HuH-7.5 (cell line): ENCODE data around the gene AKT1.
"Not testable (repeated sequence)": the region's sequence is repeated elsewhere in the genome, so short reads cannot be mapped to it uniquely, and the experiment has no call there.

Experiments used
- DNase-seq: peaks from one replicate; pipeline ENCODE4 v3.0.0; 2011; ENCODE audit warnings: low spot score

AKT1 gene

DNA sequence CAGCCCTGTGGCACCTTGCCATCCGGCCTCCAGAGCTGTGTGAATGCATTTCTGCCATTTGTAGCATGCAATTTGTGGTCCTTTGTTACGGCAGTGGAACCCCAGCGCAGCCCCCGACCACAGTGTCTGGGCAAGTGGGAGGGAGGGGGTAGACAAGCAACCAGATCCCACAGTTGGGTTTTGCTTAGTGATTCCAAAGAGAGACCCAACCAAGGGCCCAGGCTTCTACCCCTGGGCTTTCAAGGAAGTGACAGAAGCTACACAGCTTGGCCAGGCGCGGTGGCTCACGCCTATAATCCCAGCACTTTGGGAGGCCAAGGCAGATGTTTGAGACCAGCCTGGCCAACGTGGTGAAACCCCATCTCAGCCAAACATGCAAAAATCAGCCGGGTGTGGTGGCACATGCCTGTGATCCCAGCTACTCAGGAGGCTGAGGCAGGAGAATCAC, 23.2 kb upstream of the AKT1 start:
- DNase-seq = no peak

- no peak for DNase-seq
Observed at GRCh38 chr14:104817930-104818713, 22.6 kb upstream of the AKT1 start.

DNA sequence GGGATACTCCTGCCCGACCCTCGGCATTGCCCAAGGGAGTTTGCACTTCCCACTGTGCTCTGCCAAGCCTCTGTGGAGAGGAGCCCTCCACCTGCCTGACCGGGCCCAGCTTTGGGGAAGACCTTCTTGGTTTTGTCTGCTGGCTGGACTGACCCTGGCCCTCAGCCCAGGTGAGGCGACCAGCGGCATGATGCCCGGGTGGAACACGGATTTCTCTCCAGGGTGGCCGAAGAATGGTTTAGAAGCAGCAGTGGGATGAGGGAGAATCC, 21.0 kb upstream of the AKT1 start:
- no peak for DNase-seq

- not testable (repeated sequence) for DNase-seq
Observed at GRCh38 chr14:104814701-104815100, 19.2 kb upstream of the AKT1 start.

GRCh38 chr14:104813286-104813685, 17.7 kb upstream of the AKT1 start:
- DNase-seq = no peak

DNA sequence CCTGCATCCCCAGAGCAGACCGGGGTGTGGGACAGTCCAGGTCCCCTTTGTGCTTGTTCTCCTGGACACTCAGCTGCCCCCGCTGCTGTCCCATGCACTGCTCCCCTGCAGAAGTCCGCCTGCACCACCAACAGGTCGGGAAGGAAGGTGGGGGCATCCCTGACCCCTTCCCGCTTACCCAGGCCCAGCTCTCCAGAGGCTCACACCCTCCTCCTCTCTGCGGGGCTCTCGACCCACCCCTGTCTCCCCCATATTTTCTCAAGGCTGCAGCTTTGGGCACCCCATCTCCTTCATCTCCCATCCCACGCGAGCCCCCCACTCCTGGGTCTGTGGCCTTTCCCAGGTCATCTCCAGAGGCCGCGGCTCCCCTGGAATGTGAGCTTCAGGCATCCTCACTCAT, 14.8 kb upstream of the AKT1 start:
- no peak for DNase-seq

DNA sequence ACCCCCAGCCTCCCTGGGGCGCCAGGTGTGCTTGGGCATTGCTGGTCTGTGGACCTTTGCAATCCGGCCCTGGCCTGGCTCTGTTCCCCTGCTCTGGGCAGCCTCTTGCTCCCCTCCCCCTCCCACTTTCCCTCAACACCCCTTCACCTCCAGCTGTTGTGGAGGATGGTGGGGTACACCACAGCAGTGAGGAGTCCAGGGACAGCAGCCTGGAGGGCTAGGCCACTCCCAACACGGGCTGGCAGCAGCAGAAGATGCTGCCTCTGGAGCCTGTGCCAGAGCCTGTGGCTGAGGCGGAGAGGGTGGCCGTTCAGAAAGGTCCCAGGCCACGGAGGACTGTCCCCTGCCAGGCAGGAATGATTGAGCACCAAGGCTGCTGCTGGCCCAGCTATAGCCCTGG, 12.9 kb upstream of the AKT1 start:
- DNase-seq = no peak

GRCh38 chr14:104806625-104807465, 11.3 kb upstream of the AKT1 start:
- no peak for DNase-seq

GRCh38 chr14:104805941-104806624, 10.5 kb upstream of the AKT1 start:
- DNase-seq = no peak

- no peak for DNase-seq
Observed at GRCh38 chr14:104805326-104805678, 9.8 kb upstream of the AKT1 start.

- no peak for DNase-seq
Observed at GRCh38 chr14:104804481-104805325, 9.2 kb upstream of the AKT1 start.

DNA sequence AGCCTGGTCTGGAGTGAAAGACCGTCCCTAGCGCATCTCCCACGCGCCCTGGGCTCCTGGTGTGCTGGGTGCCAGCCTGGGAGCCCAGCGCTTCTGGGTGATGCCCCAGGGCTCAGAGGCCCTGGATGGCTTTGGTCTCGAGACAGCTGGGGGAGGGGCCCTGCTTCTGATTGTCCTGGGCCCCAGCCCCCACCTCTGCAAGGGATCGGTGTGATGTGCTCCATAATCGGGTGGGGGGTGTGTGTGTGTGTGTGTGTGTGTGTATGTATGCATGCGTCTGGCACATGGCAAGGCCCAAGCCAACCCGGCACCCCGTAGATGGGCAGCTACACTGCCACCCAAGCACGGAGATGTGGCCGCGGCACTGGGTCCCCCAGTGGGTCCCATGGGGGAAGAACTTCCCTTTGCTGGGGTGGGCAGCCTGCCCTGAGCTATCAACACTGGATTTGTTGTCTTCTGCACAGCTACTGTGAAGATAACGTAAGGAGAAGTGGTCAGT, 8.4 kb upstream of the AKT1 start:
- DNase-seq = no peak

DNA sequence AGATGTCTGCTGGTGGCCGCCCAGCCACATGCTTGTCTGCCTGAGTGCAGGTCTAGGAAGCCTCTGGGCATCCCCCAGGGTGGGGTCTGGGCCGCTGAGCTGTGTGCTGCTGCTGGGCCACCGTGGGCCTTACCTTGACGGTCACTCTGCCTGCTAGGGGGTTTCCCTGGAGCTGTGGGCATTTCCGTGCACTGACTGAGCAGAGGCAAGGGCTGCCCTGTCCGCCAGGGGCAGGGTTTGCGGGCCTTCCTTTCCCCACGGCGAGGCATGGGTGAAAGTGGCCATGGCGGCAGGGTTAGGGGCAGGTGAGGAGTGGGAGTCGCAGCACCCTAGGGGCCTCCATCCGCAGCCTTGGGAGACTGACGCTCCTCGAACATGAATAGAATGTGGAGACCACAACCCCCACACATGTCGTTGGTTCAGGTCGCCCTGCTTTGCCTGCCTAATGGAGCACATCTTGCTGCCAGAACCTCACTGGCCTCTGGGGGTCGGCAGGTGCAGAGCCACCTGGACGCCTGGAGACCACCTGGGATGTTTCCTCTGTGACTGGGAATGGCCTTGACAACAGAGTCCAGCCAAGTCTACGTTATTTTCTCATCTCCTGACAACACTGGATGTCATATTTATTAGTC, 7.8 kb upstream of the AKT1 start:
- DNase-seq = no peak

GRCh38 chr14:104802394-104803184, 7.0 kb upstream of the AKT1 start:
- no peak for DNase-seq

GRCh38 chr14:104801520-104802393, 6.2 kb upstream of the AKT1 start:
- DNase-seq = no peak

- peak; percentile 92 for DNase-seq
Observed at GRCh38 chr14:104800771-104801519, 5.4 kb upstream of the AKT1 start, which contains the start of gene ZBTB42. Gene ZBTB42, plus strand, starts transcription at chr14:104801101. Its CDS starts 97 bp downstream, at chr14:104801198.

DNA sequence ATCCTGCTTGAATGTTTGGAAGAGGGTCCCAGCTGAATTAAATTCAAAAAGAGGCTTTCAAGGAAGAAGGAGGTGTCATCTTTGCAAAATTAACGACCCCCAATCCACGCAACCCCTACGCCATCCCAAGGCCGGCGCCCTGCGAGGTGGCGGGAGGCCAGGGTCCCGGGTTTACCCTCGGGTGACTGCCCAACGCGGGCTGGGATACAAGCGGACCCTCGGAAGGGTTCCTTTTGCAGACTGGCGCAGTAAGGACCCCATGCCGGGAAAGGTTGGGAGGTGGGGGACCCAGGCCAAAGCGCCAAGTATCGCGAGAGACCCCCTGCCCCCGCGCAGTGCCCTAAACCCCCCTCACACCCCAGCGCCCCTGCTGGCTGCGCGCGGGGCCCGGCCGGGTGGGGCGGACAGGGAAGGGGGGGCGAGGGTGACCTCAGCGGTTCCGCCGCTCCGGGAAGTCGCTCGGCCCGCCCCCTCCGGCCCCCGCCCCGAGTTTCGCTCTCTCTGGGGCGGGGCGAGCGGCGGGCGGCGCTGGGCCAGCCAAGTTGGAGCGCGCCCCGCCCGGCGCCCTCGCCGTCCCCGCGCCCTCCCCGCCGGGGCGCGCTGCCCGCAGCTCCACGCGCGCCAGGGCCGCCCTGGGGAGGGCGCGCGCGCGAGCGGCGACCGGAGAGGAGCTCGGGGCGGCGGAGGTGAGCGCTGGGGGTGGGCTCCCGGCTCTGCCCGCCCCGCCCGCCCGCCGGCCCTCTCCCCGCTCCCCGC, 4.6 kb upstream of the AKT1 start:
- peak; percentile 89 for DNase-seq
